HL-60/S4 treated with retinoic acid at 250 ng/mL for 4 days and 3 days (cell line): Measurements from ENCODE around the gene C12orf43.
"Not testable (repeated sequence)": the region's sequence is repeated elsewhere in the genome, so short reads cannot be mapped to it uniquely, and the experiment has no call there.

Source experiments
- in situ Hi-C: fragments of 300-500 bp; cut with MboI; formaldehyde crosslinking; loops from 2 replicates; pipeline ENCODE4 v1.7.0; 2022; ENCODE audit warnings: low sequenced_read_pairs

Gene C12orf43, protein sequence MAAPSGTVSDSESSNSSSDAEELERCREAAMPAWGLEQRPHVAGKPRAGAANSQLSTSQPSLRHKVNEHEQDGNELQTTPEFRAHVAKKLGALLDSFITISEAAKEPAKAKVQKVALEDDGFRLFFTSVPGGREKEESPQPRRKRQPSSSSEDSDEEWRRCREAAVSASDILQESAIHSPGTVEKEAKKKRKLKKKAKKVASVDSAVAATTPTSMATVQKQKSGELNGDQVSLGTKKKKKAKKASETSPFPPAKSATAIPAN

GRCh38 chr12:121015825-121016766, at the start of gene C12orf43:
TSS of gene C12orf43 (minus strand) at chr12:121016487. CDS start at chr12:121016474, 13 bp downstream.
- in situ Hi-C loops = no loop called here

DNA sequence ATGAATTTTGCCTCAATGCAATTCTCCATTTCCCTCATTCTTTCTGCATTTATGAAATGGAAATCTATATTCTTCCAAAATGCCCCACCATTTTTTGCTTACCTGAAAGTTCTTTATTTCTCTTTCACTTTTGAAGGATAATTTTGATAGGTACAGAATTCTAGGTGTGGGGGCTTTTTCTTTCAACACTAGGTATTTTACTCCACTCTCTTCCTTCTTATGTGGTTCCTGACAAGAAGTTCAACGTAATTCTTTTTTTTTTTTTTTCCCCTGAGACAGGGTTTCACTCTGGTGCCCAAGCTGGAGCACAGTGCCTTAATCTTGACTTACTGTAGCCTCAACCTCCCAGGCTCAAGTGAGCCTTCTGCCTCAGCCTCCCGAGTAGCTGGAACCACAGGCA, 49.1 kb upstream of the C12orf43 start:
- in situ Hi-C loops = no loop called here

- in situ Hi-C loops = not testable (repeated sequence)
Observed at GRCh38 chr12:121064586-121064985, 48.3 kb upstream of the C12orf43 start.

- in situ Hi-C loops = no loop called here
Observed at GRCh38 chr12:121064116-121064515, 47.8 kb upstream of the C12orf43 start.

DNA sequence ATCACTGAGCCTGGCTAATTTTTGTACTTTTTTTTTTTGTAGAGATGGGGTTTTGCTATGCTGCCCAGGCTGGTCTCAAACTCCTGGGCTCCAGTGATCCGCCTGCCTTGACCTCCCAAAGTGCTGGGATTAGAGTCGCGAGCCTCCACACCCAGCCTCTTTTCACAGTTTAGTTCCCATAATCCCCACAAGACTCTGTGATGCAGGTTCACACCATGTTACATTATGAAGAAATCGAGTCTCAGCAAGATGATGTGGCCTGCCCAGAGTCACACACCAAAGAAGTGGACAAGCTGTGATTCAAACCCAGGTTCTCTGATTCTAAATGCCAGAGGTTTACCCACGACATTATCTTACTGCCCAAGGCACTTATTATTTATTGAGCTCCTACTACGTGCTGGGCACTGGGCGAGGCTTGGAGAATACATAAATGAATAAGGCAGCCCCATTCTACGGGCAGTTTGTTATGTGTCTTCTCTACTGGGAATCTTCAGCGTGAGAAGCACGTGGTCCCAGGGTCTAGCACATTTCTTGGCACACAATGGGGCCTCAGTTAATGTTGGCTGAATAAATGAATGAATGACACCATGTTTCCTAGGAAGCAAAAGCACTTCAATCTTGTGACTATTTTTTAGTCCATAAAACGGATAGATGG, 46.2 kb upstream of the C12orf43 start:
- in situ Hi-C loops = no loop called here

DNA sequence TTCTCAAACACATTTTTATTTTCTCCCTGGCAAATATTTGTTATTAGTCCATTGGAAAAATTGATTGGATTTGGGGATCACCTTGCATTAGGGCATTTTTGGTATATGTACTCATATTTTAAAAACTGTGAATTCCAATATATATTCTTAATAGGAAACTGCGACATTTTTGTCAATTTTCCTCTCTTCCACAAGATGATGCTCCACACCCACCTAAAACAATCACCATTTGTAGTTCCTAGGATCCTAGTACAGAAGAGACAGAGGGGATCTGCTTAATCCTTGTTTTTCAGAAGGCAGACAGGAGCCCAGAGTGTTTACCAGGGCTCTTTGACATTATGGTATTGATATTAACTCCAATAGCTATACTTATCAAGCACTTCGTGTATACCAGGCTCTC, 45.5 kb upstream of the C12orf43 start:
- in situ Hi-C loops = no loop called here

DNA sequence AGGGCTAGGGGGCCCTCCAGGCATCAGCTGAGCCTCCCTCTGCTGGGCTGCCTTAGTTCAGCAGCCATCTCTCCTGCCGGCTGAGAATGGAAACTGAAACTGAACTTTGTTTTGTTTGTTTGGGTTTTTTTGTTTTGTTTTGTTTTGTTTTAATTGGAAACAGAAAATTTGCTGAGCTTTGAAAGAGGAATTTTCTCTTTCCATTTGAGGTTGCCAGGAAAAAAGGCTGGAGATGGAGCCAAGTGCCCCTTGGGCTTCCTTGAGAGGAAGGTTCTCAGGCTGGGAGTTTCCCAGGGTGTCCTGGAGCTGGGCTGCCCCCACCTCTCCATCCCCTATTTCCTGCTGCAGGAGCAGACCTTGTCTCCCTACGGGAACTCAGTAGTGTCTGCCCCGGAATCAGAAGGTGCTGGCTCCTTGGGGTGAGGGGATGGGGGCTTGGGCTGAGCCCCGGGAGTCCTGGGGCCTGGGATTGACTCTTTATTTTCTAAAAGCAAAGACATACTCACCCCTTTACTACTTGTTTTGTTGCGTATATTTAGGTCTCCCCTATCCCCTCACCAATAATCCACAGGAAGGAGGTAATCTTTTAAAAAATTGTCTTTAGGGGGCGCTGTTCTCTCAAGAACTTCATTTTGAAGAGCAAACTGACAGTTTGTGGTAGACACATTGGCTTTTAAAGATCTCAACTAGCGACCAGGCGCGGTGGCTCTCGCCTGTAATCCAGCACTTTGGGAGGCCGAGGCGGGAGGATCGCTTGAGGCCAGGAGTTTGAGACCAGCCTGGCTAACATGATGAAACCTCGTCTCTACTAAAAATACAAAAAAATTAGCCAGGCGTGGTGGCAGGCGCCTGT, 44.1 kb upstream of the C12orf43 start:
- in situ Hi-C loops = no loop called here

- in situ Hi-C loops = no loop called here
Observed at GRCh38 chr12:121059031-121059898, 43.0 kb upstream of the C12orf43 start.

DNA sequence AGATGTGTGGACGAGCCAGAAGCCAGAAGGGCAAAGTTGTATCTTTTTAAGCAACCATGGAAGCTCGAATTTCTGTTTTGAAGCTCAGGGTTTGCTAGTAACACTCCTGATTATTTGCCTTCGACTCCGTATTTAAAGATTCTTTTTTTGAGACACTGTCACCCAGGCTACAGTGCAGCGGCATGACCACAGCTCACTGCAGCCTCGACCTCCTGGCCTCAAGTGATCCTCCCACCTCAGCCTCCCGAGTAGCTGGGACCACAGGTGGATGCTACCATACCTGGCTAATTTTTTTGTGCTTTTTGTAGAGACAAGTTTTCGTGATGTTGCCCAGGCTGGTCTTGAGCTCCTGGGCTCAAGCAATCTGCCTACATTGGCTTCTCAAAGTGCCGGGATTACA, 41.5 kb upstream of the C12orf43 start:
- in situ Hi-C loops = no loop called here

- in situ Hi-C loops = no loop called here
Observed at GRCh38 chr12:121053706-121054105, 37.4 kb upstream of the C12orf43 start.

DNA sequence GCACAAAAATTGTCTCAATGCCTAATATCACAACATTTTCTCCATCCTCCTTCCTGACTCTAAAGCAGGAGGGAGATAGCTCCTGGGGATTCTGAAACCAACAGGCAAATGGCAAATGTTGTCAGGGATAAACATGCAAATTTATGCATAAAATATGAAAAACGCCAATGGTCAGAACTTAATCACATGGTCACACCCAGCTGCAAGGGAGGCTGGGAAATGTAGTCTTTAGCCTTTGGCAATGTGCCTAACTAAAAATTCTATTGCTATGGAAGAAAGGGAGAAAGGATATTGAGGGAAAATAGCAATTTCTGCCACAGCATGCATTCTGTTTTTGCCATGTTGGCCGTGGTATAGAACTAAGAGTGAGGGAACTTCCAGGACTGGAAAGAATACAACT, 34.4 kb upstream of the C12orf43 start:
- in situ Hi-C loops = no loop called here

DNA sequence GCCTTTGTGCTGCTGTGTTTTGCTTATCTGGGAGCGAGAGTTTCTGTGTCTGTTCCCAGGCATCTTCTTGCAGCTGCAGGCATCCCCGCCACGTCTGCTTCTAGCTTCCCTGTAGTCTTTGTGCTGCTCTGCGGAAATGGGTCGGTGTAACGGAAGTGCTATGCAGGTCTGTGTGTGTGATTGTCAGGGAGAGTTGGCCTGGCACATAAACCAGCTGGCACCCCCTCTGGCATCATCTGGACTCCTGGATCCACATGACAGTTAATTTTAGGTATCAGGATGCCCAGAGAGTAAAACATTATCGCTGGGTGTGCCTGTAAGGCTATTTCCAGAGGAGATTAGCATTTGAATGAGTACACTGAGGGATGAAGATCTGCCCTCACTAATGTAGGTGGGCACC, 32.2 kb upstream of the C12orf43 start:
- in situ Hi-C loops = no loop called here

DNA sequence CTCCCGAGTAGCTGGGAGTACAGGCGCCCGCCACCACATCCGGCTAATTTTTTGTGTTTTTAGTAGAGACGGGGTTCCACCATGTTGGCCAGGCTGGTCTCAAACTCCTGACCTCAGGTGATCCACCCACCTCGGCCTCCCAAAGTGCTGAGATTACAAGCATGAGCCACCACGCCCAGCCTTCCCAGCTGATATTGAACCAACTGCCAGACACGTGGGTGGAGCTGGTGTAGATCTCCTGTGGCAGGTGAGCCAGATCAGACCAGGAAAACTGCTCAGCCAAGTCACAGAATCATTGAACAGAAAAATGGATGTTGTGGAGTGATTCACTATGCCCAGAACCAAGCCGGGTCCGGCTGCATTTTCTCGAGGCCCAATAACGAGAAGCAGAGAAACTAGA, 31.1 kb upstream of the C12orf43 start:
- in situ Hi-C loops = not testable (repeated sequence)

- in situ Hi-C loops = no loop called here
Observed at GRCh38 chr12:121043067-121043466, 26.8 kb upstream of the C12orf43 start.

DNA sequence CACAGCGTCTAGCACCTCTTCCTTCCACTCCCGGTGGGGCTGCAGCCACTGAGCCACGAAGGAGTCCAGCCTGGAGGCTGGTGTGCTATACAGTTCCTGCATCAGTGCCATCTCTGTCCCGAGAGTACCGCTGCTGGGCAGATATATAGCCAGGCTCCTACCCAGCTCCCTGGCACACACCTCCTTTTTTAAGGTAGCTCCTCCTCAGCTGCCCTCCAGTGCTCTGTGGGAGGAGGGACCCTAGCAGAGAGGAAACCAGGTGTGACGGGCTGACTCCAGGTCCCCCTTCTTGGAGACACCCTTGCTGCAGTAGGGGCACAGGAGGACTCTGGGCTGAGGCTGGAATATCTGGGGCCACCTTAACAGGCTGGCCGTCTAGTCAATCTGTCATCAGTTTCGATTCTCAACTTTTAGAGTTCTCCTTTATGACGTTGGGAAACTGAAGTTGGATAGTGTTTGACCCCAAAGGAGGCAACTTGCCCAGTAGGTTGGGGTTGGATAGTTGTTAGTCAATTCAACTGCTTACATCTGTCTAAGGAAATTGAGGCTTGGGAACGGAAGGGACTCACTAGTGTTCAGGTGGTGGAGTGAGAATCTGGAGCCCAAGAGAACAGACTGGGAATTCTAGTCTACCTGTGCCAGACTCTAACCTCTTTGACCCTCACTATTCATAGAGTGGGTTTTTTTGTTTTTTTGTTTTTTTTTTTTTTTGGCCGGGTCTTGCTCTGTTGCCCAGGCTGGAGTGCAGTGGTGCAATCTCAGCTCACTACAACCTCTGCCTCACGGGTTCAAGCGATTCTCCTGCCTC, 22.8 kb upstream of the C12orf43 start, which contains the start of gene OASL:
Gene OASL, minus strand, starts transcription at position 386 of the 808 bp plus-strand sequence. Its CDS starts 275 bp downstream, at position 111.
- in situ Hi-C loops = no loop called here

- in situ Hi-C loops = no loop called here
Observed at GRCh38 chr12:121036810-121037326, 20.6 kb upstream of the C12orf43 start.

DNA sequence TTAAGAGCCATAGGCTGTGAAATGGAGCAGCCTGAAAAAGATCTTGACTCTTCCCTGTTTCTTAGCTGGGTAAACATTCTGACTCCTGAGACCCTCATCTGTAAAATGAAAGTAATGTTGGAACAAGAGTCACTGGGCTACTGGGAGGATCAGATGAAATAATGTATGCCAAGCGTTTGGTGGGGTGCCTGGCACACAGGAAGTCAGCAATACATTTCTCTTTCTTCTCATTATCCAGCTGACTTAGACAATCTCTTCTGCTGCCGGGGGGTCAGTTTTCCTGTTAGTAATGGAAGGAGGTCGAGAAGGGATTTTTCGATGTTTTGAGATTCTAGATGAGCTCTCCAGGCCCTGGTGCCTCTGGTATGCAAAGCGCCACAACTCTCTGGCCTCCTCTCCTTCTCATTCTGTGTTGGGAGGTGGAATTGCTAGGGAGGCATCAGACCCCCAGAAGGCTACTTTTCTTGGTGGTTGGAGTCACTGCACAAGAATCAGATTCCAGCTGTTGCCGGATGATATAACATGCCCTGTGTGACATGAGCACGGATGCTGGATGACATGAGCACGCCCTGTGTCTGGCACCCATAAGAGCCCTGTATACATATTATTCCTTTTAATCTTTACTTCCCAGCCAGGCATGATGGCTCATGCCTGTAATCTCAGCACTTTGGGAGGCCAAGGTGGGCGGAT, 18.5 kb upstream of the C12orf43 start:
- in situ Hi-C loops = no loop called here
